ENCODE measurements around the gene KCNG2. TPM values are rescaled to one million over a fixed set of nuclear protein-coding genes. Genes with fewer than 3 reads are reported as not detected.

The KCNG2 gene
- total RNA-seq, 1 donor from 2014 or later: 0.51 TPM

- no peak for DNase-seq
Observed at GRCh38 chr18:79823120-79823519, 25.4 kb downstream of the KCNG2 start.

GRCh38 chr18:79825913-79826312, 28.2 kb downstream of the KCNG2 start:
- DNase-seq: no peak

DNA sequence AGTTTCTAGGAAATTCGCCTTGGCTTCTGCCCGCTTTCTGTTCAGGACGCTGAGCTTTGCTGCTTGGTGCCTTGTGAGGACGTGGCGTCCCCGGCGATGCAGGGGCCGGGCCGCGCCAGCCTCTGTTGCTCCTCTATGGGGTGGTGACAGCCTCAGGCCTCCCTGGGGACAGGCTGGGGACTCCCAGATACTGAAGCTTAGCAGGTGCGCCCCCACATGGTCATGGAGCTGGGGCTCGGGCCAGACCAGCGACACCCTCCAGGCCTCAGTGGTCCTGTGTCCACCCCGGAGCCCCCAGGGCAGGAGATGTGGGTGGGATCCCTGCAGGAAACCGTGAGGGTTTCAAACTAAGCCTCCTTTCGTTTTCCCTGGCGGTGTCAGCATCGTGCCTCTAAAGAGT, 29.2 kb downstream of the KCNG2 start:
- DNase-seq: no peak

DNA sequence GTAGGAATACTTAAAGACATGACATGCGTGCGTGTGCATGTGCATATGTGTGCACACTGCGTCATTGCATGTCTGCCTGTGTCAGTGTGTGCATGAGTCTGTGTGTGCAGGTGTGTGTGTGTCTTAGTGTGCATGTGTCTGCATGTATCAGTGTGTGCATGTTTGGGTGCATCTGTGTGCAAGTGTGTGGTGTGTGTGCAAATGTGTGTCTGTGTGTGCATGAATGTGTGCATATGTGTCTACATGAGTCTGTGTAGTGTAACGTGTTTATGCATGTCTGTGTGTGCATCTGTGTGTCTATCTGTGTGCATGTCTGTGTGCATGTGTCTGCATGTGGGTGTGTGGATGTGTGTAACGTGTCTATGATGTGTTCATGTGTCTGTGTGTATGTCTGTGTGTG, 30.5 kb downstream of the KCNG2 start:
- DNase-seq: no peak

DNA sequence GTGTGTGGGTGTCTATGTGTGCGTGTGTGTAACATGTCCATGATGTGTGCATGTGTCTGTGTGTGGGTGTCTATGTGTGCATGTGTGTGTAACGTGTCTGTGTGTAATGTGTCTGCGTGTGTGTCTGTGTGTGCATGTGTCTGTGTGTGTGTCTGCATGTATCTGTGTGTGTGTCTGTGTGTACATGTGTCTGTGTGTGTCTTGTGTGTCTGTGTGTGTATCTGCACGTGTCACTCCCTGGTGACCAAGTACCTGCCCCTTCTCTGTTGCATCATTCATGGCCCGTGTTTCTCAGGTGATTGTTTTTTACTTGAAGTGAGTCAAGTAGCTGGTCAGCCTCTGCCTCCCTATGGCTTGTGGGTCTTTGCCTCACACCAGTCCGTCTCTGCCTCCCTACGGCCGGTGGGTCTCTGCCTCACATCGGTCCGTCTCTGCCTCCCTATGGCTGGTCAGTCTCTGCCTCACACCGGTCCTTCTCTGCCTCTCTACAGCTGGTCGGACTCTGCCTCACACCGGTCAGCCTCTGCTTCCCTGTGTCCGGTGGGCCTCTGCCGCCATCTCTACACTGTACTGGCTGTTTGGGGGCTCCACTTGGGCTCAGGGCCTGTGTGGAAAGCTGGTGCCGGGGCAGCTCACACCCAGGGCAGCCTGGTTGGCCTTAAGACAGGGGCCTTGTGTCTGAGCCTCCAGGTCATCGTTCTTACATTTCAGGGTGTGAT, 31.6 kb downstream of the KCNG2 start:
- no peak for DNase-seq

DNA sequence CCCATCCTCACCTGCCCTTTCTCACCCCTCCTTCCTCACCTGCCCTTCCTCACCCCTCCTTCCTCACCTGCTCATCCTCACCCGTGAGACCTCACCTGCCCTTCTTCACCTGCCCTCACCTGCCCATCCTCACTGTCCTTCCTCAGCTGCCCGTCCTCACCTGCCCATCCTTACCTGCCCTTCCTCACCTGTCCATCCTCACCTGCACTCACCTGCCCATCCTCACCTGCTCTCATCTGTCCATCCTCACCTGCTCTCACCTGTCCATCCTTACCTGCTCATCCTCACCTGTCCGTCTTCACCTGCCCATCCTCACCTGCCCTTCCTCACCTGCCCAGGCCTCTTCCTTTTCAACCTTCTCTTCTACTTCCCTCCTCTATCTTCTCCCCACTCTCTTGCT, 34.4 kb downstream of the KCNG2 start:
- DNase-seq: no peak

GRCh38 chr18:79834834-79835233, 37.1 kb downstream of the KCNG2 start:
- DNase-seq: no peak

DNA sequence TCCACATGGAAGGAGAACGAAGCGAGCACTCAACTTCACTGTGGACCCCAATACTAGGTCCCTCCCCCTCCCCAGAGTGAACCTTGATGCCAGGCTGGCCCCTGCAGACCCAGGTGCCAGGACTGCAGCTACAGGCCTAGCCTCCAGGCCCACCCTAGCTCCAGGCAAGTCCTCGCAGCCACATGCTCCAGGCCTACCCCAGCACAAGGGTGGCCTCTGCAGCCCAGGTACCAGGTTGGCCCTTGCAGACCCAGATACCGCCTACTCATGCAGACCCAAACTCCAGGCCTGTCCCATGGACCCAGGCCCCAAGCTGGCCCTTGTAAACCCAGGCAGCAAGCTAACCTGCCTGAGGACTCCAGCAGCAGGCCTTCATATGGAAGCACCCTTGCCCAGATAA, 44.2 kb downstream of the KCNG2 start:
- DNase-seq: no peak

DNA sequence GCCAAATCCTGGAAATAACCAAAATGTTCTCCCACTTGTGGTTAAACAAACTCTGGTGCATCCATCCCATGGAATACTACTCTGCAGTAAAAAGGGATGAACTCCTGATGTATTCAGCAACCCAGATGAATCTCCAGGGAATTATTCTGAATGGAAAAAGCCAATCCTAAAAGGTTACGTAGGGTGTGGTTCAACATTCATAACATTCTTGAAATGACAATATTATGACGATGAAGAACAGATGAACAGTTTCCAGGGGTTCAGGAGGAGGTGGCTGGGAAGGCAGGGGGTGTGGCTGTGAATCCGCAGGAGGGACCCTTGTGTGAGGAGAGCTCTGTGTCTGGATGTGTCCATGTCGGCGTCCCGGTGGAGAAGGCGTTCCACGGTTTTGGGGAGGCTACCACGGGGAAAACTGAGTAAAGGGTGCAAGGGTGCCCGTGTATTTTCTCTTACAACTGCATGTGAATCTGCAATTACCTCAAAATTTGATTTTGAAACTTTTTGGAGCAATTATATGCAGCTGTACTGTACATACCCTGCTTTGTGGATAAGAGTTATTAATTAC, 47.3 kb downstream of the KCNG2 start:
- no peak for DNase-seq

GRCh38 chr18:79846936-79847557, 49.3 kb downstream of the KCNG2 start:
- no peak for DNase-seq

DNA sequence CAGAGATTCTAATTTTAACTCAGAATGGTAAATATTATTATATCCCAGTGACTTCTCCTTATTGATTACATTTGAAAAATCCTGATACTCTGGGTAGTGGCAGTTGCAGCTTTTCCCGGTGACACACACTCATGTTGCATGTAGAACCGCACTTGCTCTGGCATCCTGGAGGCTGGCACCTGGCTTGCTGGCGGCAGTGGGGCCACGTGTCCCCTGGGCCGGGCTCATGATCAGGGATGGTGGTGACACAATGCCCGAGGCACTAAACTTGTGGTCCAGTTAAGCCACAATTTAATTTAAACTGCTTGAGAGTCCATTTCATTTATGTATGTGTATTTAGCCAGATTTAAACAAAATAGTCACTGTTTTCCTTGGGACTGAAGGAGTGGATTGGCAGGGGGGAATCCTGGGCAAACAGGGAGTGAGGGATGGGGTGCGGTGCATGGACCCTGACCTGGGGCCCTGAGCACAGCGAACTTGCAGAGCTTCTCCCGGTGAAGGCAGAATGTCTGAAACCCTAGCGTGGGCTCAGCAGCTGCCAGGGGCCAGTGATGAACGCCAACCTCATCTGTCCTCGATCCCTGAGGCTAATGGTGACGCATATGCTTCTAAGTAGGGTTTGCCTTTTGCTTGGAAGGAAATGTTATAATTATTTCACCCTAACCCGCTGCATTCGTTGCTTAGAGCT, 50.0 kb downstream of the KCNG2 start:
- no peak for DNase-seq

GRCh38 chr18:79848294-79848578, 50.5 kb downstream of the KCNG2 start:
- DNase-seq: no peak

DNA sequence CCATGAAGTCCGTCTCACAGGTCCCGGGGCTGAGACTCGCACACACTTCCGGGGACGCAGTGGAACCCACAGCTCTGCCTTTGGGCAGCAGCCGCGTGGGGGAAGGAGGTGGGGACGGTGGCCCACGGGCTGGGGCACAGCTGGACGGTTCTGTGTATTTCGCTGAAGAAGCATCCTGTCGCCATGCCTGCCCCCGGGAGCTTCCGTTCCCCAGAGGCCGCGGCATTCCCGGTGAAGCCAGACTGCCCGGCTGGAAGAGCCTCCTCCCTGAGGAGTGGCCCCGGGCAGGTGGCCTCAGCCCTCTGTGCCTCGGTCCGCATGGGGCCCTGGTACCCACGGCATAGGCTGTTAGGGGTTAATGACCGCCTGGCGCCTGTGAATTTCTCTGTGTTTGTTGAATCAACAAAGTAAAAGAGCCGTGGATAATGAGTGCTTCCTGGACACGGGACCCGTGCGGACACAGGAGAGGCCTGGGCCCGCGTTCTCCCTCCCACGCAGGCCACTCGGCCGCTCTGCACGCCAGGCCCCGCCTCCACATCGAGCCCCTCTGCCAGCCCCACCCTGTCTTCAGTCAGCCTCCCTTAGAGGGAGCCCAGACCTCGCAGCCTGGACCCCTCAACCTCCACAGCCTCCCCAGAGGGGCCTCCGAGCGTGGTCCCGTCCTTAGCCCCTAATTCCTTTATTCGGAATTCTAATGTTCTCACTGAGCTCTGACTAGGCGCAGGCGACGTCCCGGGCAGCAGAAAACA, 51.0 kb downstream of the KCNG2 start:
- no peak for DNase-seq

DNA sequence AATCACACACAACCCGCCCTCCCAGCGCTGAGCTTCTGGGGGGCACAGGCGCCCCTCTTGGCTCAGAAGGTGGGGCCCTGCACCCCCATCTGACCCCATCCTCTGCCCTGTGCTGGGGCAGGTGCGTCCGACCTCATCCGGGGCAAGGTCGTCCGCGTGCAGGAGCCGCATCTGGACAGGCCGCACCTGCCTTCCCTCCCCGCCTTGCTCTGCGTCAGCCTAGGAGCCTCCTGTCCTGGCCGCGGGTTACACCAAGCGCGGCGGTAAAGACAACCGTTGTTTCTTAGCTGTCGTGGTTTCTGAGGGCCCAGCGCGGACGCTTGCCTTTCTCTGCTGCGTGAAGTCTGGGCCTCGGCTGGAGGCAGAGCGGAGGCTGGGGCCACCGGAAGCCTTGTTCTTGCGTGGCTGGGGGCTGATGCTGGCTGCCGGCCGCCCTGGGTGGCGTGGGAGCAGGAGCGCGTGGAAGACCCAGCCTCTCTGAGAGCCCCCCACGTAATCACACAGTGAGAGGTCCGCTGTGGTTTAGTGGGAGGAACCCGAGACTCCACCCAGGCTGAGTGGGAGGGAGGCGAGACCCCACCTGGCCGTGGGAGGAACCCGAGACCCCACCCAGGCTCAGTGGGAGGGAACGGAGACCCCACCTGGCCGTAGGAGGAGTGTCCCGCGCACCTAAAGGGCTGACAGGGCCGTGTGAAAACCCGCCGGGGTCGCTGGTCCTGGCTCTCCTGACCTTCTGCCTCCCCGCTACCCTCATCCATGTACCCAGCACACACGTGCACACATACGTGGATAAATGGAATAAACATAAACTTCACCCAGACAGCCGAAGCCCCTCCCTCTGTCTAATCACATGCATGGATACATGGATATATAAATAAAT, 51.8 kb downstream of the KCNG2 start:
- no peak for DNase-seq

DNA sequence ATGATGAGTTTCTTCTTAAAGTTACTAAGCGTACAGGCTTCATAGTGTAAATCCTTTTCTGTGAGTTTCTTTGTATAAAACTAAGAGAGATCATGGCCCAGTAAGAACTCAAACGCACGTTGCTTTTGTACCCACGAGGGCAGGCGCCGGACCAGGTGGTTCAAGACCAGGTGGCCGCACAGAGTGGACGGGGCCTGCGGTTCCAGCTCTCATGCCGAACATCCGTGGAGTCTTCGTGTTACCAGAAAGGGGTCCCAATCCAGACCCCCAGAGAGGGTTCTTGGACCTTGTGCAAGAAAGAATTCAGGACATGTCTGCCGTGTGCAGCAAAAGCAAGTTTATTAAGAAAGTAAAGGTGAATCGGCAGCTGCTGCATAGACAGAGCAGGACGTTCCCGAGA, 53.0 kb downstream of the KCNG2 start:
- no peak for DNase-seq

GRCh38 chr18:79851489-79851888, 53.8 kb downstream of the KCNG2 start:
- no peak for DNase-seq

GRCh38 chr18:79851950-79852349, 54.2 kb downstream of the KCNG2 start:
- DNase-seq: no peak

- no peak for DNase-seq
Observed at GRCh38 chr18:79852561-79853302, 55.0 kb downstream of the KCNG2 start.

GRCh38 chr18:79853303-79853992, 55.7 kb downstream of the KCNG2 start:
- DNase-seq: no peak

GRCh38 chr18:79853993-79854364, 56.2 kb downstream of the KCNG2 start:
- no peak for DNase-seq
